Measurements from ENCODE around the gene YTHDC1. TPM values are rescaled to one million over a fixed set of nuclear protein-coding genes. Genes with fewer than 3 reads are reported as not detected.

Gene YTHDC1
- polyA plus RNA-seq, 1 of the 3 experiments (the other 2 are of a cell fraction): 31.3 TPM

DNA sequence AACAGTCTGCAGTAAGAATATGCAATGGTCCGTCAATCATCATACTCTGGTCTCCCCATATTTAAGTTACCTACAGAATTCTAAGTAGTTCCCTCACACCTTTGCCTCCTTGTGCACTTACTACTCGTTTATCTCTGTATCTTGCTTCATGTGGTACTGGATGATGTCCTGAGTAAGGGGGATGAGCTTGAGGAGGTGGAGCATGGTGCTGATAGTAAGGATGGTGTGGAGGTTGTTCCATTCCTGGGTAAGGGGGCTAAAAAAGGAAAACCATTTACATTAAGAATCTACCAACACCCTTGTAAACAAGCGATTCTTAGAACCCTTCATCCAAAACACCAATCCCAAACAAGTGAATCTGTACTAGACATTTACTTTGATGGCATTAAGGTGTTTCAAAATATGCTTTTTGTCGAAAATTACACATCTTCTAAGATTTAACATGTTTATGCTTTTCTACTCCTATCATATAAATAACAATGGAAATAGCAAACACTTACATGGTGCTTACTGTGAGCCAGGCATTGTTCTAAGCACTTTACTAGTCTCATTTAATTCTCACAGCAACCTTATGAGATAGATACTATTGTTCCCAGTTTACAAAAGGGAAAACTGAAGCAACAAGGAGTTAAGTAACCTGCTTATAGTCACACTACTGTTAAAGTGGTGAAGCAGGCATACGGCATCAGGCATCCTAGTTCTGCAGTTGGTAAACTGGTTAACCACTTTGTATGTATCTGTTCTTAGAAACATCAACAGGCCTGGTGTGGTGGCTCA, 33.5 kb downstream of the YTHDC1 start (continued):
- TF ChIP-seq NFIC (IDR thresholded peaks at IDR 0.05; ENCODE audit: borderline replicate concordance): no peak
- TF ChIP-seq GATA2 (CRISPR knock-in tag; IDR thresholded peaks at IDR 0.05): no peak
- no peak for TF ChIP-seq POLR2AphosphoS5 (IDR thresholded peaks at IDR 0.05; ENCODE audit: low read depth, low read length)
- TF ChIP-seq TAF1 (IDR thresholded peaks at IDR 0.05; ENCODE audit: borderline replicate concordance, low read depth, low read length): no peak

DNA sequence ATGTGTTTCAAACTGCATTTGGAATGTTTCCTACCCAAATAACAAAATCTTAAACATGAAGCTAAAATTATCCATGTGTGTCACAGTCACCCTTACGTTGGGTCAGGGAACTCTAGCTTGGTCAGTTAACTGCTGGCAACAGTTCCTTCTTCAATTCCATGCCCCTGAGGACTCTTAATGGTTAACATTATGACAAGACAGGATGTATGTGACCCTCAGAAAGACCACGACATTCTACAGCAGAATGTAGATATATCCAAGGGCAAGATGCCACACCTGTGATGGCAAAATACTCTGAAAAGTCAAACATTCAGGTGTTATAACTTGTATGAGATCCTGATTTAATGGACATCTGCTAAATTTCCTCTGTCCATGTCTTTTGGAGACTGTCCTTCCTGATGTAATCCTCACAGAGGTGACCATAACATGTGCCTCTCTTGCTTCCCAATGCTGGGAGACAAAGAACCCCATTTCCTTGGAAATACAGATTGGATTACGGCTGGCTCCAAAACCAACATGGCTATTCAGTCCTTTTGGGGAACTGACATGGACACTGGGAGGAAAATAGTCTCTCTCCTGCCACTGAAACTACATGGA, 39.1 kb downstream of the YTHDC1 start:
- Histone ChIP-seq H3K4me3 (ENCODE audit: low read depth in 2 of 2, low read length in 1 of 2) (no peak overlapping the region), H3K36me3 (replicated peaks in 1 of 2; ENCODE audit: control insufficient read depth in 1 of 2, insufficient read depth in 2 of 2, low read length in 1 of 2) (peaks cover 42 to 46% of the 10 kb centered on the region in 2 experiments), H3K4me2 (no peak overlapping the region), H3K4me1 (ENCODE audit: control insufficient read depth in 1 of 2, insufficient read depth in 2 of 2, low read depth in 1 of 2, low read length in 1 of 2) (no peaks in the 10 kb centered on the region), H3K27ac (ENCODE audit: low read depth in 2 of 2, low read length in 1 of 2) (no peak overlapping the region), H3K9me3 (no peaks in the 10 kb centered on the region), H2AFZ (ENCODE audit: low read depth) (no peak overlapping the region), H3K9me2 (no peaks in the 10 kb centered on the region), H4K20me1 (ENCODE audit: insufficient read depth) (no peaks in the 10 kb centered on the region), H3F3A (replicated peaks; ENCODE audit: insufficient read depth) (peaks cover 10% of the 10 kb centered on the region), H3K79me2 (ENCODE audit: insufficient read depth) (no peaks in the 10 kb centered on the region), H3K27me3 (ENCODE audit: insufficient read depth) (no peaks in the 10 kb centered on the region), H3K9ac (no peak overlapping the region)
- TF ChIP-seq EP300 (IDR thresholded peaks at IDR 0.05; ENCODE audit: borderline replicate concordance in 1 of 2, low read depth in 1 of 2, low read length in 1 of 2): no peak
- no peak for TF ChIP-seq EZH2phosphoT487 (IDR thresholded peaks at IDR 0.05; ENCODE audit: borderline replicate concordance, low read depth)
- TF ChIP-seq, protein P1, sequence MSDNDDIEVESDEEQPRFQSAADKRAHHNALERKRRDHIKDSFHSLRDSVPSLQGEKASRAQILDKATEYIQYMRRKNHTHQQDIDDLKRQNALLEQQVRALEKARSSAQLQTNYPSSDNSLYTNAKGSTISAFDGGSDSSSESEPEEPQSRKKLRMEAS (IDR thresholded peaks at IDR 0.05; ENCODE audit: low read depth): no peak
- TF ChIP-seq NRF1 (IDR thresholded peaks at IDR 0.05; ENCODE audit: low read depth, low read length): no peak
- TF ChIP-seq, protein P2, sequence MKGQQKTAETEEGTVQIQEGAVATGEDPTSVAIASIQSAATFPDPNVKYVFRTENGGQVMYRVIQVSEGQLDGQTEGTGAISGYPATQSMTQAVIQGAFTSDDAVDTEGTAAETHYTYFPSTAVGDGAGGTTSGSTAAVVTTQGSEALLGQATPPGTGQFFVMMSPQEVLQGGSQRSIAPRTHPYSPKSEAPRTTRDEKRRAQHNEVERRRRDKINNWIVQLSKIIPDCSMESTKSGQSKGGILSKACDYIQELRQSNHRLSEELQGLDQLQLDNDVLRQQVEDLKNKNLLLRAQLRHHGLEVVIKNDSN (IDR thresholded peaks at IDR 0.05; ENCODE audit: borderline replicate concordance, low read depth): no peak
- TF ChIP-seq, protein P3, sequence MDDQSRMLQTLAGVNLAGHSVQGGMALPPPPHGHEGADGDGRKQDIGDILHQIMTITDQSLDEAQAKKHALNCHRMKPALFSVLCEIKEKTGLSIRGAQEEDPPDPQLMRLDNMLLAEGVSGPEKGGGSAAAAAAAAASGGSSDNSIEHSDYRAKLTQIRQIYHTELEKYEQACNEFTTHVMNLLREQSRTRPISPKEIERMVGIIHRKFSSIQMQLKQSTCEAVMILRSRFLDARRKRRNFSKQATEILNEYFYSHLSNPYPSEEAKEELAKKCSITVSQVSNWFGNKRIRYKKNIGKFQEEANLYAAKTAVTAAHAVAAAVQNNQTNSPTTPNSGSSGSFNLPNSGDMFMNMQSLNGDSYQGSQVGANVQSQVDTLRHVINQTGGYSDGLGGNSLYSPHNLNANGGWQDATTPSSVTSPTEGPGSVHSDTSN (IDR thresholded peaks at IDR 0.05): no peak
- no peak for TF ChIP-seq ELF1 (IDR thresholded peaks at IDR 0.05)
- no peak for TF ChIP-seq TEAD4 (IDR thresholded peaks at IDR 0.05; ENCODE audit: borderline replicate concordance, insufficient read depth)
- TF ChIP-seq, protein P4, sequence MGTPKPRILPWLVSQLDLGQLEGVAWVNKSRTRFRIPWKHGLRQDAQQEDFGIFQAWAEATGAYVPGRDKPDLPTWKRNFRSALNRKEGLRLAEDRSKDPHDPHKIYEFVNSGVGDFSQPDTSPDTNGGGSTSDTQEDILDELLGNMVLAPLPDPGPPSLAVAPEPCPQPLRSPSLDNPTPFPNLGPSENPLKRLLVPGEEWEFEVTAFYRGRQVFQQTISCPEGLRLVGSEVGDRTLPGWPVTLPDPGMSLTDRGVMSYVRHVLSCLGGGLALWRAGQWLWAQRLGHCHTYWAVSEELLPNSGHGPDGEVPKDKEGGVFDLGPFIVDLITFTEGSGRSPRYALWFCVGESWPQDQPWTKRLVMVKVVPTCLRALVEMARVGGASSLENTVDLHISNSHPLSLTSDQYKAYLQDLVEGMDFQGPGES (IDR thresholded peaks at IDR 0.05; ENCODE audit: low read depth, low read length): no peak
- no peak for TF ChIP-seq MXI1 (IDR thresholded peaks at IDR 0.05; ENCODE audit: low read depth, low read length)
- TF ChIP-seq RCOR1 (IDR thresholded peaks at IDR 0.05; ENCODE audit: low read length): no peak
- 100% methylated on average over 2 of the region's 3 CpGs for WGBS (ENCODE audit: low lambda C conversion rate)
- POLR2A ChIA-PET: no interaction called here
- DNase-seq: no peak
- CTCF ChIA-PET: no interaction called here

Data from SK-N-SH (cell line).